Stimulated activated naive CD4-positive, alpha-beta T cell treated with Interleukin-2 at 50 U/mL for 16 hours (primary cell): ENCODE data around the gene MRPL1.
A peak's percentile ranks its signal among the peaks of the same experiment; 100 is the strongest.

ENCODE experiments used
- DNase-seq: peaks from one replicate; lab custom pipeline; 2025; lab: John Stamatoyannopoulos, UW

MRPL1 gene

GRCh38 chr4:77862478-77863216 is at the start of gene MRPL1:
TSS of gene MRPL1 (plus strand) at chr4:77862830. CDS start at chr4:77862849, 19 bp downstream.
- peak; percentile 85 for DNase-seq

DNA sequence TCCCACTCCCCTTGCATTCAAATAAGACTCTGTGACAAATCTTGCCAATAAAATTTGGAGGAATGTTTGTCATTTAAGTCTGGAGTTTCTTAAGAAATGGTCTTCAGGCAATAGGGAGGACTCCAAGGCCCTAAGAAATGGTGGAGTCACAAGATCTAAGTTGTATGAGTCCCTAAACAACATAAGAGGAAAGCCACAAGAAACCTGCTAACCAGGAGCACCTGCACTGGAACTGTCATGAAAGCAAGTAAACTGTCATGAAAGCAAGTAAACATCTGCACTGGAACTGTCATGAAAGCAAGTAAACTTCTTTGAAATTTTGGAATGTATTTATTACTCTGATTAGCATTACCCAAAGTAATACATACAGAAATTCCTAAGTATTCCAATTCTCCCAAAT is 47.0 kb upstream of the MRPL1 start:
- no peak for DNase-seq

- DNase-seq: no peak
These were observed 46.1 kb upstream of the MRPL1 start for GRCh38 chr4:77816546-77816945.

GRCh38 chr4:77817304-77818072 is 45.1 kb upstream of the MRPL1 start:
- no peak for DNase-seq

DNA sequence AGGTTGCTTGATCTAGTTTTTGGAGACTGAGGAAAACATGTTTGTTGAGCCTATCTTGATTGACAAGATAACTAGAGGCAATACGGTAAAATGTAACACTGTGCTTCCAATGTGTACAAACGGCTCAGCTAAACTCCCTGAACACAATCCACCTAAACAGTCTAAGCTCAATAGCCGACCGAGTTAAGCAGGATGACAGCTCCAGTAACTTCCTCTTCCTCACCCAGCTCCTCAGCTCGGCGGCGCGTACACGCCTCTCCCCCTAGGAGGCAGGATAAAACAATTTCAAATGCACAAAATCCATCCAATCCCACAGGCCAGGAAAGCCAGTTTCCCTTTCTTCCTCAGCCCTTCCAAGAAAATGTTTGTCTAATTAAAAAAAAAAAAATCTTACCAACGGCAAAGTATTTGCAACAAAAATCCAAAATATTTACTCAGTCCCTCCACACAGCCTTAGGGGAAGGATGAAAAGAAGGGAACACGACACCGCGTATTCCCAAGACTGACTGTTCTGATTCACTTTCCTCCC is 44.5 kb upstream of the MRPL1 start:
- DNase-seq: peak; percentile 38

GRCh38 chr4:77818602-77819403 is 43.8 kb upstream of the MRPL1 start, which contains the start of gene CNOT6L:
TSS of gene CNOT6L (minus strand) at chr4:77819368. CDS start at chr4:77819308, 60 bp downstream.
- peak; percentile 53 for DNase-seq

- peak; percentile 76 for DNase-seq
These were observed 43.2 kb upstream of the MRPL1 start for GRCh38 chr4:77819404-77819842.

DNA sequence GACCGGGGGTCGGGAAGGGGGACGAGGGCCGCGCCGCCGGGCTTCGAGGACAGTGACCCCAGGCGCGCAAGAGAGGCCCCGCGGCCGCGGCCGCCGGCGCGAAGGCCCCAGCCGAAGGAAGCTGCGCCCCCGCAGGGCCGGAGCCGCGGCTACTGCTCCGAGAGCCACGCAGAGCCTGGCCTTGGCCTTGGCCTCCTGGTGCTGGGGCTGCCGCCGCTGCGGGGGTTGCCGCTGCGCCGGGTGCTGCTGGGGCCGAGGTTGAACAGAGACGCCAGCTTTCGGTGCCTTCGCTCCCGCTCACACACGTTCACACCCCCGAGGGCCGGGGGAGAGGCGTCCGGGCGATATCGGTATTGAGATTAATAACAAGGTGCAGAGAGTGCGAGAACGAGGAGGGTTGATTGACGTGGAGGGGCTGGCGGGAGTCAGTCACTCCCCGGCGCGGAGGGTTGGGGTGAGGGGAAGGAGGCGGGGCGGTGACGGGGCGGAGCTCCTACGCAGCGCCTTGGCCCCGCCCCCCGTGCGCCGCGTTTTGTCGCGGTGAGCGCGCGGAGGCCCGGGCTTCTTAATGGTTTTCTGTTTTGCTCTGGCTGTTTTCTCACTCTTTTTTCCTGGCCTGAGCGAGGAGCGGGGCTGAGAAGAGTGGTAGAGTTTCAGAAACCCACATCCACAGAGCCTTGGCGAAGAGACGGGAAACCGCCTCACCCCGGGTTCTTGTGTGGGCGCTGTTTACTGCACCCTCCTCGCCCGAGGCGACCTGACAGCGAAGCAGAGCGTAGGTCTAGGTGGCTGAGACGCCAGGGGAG is 42.6 kb upstream of the MRPL1 start:
- peak; percentile 93 for DNase-seq

GRCh38 chr4:77820649-77821561 is 41.7 kb upstream of the MRPL1 start:
- DNase-seq: no peak

DNA sequence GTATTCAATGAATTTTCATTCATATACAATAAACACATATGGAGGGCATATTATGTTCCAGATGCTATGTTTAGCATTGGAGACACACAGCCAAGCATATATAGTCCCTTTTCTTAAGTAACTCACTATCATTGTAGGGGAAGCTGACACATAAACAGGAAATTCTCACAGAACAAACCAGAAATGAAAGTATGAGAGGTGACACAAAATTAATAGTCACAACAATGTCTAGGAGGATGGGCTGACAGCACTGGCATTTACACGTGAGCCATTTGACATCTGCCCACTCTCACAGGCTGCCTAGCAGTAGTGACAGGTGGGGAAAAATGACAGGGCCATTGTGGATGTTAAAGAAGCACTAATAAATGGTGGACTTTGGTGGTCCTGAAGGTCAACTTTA is 40.9 kb upstream of the MRPL1 start:
- DNase-seq: peak; percentile 33

GRCh38 chr4:77826275-77826674 is 36.4 kb upstream of the MRPL1 start:
- no peak for DNase-seq

- no peak for DNase-seq
These were observed 35.3 kb upstream of the MRPL1 start for GRCh38 chr4:77827343-77827742.

DNA sequence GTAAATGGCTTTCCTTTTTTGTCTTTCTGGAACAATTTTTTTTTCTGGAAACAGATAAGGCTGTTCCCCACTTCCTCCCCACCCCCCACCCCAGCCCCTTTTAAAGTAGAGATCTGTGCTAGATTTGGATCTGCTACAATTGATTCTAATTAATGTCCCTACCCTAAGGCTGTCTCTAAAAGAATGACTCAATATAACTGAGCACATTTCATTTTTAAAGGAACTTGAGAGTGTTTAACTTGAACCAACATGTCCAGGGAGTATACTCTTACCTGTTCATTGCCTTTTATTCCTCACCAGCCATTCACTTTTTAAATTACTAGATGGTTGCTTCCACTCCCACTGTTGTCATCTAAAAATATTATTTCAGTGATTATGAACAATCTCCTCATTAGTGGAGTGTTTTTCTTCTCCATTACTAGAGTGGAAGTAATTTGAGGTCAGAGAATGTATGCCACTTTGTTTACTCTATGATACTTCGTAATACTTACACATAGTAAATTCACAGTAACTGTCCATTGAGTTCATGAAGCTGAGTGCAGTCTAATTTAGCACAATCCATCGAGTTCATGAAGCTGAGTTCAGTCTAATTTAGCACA is 29.4 kb upstream of the MRPL1 start:
- DNase-seq: no peak

DNA sequence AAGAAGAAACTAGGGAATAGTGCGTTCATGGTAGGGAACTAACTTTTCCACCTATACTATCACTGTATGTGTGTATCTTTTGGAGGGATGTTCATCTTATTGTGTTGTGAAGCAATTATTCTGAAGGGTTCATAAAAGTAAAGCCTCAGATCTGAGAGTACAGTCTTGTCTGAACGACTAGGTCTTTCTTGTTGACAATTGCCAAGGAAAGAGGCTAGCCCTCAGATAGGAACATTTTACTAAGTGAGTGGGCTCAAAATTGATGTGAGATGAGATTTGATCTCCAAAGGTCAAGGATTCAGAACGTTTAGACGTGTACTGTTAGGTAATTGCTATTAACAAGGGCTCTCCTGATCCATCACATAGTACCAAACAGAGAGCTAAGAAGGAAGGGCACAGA is 28.2 kb upstream of the MRPL1 start:
- no peak for DNase-seq

- DNase-seq: no peak
These were observed 19.0 kb upstream of the MRPL1 start for GRCh38 chr4:77843628-77844027.

DNA sequence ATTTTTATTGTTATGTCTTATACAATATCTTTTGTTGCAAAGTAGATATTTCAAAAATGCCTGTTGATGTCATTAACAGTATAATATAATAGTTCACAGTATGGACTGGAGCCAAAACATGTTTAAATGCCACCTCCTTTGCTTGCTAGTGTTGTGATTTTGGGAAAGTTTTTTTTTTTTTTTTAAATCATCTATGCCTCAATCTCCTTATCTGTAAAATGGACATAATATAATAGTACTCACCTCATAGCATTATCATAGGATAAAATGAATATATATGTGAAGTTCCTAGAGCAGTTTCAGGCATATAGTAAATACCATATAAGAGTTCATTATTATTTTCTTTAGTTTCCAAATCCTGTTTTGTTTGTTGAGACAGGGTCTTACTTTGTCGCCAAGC is 18.3 kb upstream of the MRPL1 start:
- no peak for DNase-seq

- DNase-seq: no peak
These were observed 17.2 kb upstream of the MRPL1 start for GRCh38 chr4:77845400-77845799.

DNA sequence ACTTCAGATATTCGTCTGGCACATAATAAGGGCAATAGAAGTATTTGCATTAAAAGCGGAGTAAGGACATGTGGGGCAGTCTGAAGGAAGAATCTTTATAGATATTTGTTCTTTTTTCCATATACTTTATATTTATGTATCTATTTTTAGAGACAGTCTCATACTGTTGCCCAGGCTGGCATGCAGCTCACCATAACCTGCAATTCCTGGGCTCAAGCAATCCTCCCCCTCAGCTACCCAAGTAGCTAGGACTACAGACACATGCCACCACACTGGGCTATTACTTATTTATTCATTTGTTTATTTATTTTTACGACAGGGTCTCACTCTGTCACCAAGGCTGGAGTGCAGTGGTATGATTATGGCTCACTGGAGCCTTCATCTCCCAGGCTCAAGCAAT is 16.7 kb upstream of the MRPL1 start:
- no peak for DNase-seq

DNA sequence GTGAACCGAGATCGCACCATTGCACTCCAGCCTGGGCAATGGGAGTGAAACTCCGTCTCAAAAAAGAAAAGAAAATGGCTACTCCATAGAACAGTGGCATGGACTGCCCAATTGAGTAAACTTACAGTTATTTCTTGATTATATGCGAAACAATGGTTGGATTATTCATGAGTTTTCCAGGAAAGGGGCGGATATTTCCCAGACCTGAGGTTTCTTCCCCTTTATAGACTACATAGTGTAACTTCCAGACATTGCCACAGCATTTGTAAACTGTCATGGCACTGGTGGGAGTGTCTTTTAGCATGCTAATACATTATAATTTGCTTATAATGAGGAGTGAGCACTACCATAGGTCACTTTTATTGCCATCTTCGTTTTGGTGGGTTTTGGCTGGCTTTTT is 14.1 kb upstream of the MRPL1 start:
- no peak for DNase-seq
